HG02852 (cell line): ENCODE results near the gene ZDHHC7.
"Not testable (repeated sequence)": the region's sequence is repeated elsewhere in the genome, so short reads cannot be mapped to it uniquely, and the experiment has no call there.

Source experiments
- ATAC-seq: cut with Tn5 transposase; IDR thresholded peaks from one replicate; pipeline ENCODE4 v1.9.1; 2021; ENCODE audit warnings: mild to moderate bottlenecking, moderate library complexity; ENCODE audit not compliant: unreplicated experiment

The ZDHHC7 gene, protein sequence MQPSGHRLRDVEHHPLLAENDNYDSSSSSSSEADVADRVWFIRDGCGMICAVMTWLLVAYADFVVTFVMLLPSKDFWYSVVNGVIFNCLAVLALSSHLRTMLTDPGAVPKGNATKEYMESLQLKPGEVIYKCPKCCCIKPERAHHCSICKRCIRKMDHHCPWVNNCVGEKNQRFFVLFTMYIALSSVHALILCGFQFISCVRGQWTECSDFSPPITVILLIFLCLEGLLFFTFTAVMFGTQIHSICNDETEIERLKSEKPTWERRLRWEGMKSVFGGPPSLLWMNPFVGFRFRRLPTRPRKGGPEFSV

DNA sequence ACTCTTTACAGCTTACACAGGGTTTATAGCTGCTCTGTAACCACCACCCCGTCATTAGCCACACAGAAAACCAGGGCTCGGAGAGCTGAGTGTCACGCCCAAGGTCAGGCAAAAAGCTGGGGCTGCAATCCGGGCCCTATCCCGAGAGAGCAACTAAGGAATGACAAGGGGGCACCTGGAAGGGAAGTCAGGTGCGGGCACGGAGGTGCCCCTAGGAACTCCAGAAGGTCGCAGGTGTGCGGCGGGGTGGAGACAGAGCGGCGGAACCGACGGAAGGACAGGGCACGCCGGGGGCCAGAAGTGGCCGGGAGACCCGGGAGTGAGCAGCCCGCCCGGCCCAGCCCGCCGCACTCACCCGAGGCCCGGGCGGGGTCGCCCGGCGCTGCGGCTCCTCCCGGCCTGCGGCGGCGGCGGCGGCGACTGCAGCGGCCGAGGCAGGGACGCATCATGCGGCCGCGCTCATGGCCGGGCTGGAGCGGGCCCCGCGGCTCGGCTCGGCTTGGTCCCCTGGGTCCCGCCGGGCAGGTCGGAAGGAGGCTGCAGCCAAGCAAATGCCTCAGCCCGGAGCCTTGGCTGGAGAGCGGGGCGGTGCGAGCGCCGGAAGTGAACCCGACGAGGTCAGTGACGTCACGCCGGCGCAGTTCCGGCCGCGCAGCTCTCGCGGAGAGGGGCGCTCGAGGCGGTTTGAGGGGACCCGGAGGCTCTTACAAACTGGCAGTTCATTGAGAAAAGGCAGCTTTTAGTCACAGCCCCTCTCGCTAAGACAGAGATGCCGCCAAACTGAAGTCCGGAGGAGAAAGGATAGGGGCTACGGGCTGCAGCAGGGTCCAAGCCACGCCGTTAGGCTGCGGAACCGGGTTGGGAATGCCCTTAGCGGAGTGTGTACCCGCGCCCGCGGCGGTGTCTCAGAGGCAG, at the start of gene ZDHHC7:
Gene ZDHHC7, minus strand, starts transcription at position 605 of the 915 bp plus-strand sequence. CDS start 20,917 bp downstream, outside the sequence.
- peak; percentile 93 for ATAC-seq

DNA sequence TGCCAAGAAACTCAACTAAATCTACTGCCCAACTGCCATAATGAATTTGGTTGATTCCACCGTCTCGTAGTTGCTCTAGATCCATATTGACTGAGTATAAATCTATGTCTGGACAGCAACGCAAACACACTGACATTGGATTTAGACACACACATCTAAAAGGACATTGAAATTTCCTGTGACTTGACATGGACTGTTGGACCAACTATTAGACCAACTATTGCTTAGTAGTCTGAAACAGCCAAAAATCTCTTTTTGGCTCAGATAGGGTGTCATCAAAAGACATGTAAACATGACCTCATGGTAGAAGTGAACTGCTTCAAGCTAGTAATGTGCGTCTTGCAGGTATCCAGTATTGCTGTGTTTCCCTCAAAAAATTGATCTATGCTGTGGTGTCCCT, 47.6 kb upstream of the ZDHHC7 start:
- ATAC-seq, result no peak

DNA sequence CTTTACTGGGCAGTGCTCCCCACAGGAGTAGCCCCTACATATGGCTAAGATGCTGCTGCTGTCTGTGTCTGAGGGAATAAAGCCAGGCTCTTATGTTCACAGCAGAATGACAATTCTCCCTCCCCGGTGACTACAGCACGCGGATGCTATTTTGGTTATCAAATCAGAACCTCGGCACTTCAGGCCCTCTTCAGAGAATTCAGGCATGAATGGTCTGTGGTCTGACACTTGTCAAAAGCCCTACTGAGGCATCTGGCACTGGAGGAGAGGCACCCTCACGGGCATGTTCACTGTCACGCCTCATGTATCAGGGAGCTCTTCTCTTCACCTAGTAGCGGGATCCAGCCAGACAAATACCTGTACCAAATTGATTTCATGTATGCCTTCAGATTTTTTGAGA, 46.6 kb upstream of the ZDHHC7 start:
- ATAC-seq, result no peak

DNA sequence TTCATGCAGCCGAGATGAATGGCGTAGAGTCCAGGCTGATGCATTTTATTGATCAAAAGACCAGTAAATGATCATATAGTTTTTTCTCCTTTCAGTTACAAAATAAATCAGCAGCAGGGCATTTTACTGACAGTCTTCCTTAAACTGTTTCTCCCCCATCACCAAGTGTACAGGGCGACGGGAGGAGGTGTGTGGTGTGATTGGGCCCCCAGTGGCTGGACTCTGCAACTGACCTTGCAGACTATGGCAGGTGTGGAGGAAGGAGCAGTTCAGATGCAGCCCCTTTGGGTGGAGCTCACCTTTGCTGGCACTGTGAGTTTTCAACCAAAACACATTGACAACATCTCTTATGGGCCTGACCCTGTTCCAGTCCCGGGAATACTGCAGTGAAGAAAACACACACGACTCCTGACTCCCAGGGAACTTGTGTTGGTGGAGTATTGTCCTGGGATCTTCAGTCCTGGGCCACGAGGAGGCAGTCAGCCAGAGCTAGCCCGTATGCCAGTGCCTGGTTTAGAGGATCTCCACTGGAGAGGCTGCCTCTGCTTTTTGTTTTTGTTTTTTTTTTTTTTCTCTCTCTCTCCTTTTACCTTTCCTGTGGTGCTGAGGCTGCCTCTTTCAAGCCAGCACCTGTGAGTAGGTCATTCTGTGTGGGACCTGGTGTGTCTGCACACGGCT, 46.0 kb upstream of the ZDHHC7 start:
- ATAC-seq, result no peak

DNA sequence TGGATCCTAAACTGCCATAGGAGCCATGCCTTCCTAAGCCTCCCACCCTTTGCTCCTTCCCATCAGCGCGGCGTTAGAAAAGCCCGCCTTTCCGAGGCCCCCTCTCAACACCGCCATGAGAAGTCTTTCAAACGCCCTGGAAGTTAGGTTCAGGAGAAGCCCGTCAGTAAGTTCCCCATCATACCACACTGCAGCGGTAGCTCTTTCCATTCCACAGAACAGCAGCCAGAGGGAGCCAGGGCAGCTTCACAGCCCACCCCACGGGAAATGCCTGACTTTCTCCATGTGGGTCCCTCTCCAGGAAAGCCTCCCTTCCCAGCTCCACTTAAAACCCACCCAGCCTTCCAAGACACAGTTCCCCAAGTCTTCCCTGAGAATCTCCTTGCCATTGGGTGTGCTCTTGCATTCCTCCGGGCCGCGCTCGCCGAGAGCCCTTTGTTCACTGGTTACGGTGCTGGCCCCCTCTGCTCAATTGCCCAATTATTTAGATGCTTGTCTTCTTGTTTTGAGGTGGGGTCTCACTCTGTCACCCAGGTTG, 44.9 kb upstream of the ZDHHC7 start:
- ATAC-seq, result no peak

DNA sequence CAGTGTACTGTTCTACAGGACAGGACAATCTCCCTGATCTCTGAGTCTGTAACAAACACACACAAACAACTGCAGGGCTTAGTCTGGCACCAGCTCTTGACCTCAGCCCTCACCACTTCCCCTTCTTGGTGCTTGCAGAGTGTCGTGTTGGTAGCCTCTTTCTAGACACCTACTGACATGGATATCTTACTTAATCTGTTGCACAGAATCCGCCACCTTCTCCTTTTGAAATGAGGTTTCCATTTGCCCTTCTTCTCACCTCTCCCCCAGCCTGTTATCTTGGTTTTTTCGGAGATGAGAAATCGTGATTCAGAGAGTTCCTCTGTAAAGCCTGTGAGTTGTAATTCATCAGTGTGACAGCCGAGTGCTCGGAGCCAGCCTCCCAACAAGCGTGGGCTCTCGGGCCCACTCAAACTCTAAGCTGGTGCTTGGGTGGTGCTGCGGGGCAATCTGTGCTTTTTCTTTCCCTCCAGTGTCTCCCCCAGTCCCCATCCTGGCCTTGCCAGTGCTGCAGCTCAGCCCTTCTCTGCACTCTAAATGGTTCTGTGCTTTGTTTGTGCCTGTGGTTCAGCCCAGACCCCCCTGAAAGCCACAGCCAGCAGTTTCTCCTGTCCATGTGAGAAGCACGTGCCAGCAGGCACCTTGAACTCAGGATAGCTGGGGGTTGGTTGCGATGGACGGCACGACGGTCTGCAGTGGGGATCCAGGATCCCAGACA, 44.3 kb upstream of the ZDHHC7 start:
- peak; percentile 80 for ATAC-seq

DNA sequence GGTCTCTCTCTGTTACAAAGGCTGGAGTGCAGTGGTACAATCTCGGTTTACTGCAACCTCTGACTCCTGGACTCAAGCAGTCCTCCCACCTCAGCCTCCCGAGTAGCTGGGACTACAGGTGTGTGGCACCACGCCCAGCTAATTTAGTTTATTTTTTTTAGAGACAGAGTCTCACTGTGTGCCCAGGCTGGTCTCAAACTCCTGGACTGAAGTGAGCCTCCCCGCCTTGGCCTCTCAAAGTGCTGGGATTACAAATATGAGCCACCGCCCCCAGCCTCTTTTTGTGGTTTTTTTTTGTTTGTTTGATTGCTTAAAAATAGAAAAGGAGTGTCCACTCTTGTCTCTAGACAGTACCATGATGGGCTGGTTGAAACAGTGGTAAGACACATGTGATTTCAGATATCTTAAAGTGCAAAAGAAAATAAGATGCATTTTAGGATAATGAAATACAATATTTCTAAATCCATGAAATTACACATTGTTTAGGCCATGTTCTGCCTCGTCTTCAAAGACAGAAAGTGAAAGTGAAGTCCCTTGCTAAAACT, 43.7 kb upstream of the ZDHHC7 start:
- no peak for ATAC-seq

DNA sequence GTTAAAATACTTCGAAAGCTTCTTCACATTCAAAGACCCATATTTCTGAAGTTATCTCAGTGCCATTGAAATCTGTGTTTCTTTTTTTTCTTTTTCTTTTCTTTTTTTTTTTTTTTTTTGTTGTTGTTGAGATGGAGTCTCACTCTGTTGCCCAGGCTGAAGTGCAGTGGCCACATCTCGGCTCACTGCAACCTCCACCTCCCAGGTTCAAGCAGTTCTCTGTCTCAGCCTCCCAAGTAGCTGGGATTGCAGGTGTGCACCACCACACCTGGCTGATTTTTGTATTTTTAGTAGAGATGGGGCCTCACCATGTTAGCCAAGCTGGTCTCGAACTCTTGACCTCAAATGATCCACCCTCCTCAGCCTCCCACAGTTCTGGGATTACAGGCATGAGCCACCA, 43.0 kb upstream of the ZDHHC7 start:
- not testable (repeated sequence) for ATAC-seq

DNA sequence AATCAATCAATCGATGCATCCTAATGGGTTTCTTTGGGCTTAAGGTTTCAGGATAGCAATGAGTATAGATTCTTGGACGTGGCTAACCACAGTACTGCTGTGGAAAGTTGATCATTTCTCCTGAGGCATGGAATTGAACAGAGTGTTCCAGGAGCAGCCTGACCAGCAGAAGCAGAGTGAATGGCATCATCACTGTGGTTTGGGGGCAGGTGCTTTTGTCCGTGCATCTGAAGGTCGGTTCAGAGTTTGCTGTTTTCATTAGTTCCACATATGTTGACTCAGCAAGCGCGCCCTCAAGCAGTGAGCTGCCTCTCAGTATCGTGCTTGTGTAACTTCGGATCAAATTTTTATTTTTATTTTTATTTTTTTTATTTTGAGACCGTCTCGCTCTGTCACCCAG, 41.2 kb upstream of the ZDHHC7 start:
- ATAC-seq, result no peak

DNA sequence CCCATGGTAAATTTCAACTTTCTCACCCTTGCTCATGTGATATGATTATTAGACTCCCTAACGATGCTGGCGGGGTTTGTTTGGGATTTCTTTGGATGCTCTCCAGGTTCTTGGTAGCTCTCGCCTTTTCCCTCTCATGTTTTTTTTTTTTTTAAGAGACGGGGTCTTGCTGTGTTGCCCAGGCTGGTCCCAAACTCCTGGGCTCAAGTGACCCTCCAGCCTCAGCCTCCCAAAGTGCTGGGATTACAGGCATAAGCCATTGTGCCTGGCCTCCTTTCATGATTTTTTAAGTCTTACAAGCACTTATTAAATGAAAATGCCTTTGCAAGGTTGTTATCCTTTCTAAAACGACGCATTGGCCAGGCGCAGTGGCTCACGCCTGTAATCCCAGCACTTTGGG, 40.3 kb upstream of the ZDHHC7 start:
- ATAC-seq, result no peak

DNA sequence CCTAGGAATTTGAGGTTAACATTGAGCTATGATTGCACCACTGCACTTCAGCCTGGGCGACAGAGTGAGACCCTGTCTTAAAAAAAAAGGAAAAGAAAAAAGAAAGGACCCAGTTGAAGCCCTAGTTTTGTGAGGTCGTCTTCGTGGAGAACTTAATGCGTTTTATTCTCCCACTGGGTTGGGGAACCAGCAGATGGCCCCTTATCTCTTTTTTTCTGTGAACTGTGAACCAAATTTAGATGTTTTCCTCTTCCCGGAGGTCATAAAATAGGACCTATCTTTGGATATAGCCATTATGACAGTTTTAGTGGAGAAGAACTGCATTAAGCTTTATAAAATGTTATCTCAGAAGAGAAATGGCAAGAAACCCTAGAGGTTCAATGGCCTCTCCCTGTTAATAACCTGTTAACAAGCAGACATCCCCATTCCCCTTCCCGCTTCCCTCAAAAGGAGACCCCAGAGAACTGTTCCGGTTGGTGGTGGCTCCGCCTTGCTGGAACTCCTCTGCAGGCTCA, 39.8 kb upstream of the ZDHHC7 start:
- no peak for ATAC-seq

DNA sequence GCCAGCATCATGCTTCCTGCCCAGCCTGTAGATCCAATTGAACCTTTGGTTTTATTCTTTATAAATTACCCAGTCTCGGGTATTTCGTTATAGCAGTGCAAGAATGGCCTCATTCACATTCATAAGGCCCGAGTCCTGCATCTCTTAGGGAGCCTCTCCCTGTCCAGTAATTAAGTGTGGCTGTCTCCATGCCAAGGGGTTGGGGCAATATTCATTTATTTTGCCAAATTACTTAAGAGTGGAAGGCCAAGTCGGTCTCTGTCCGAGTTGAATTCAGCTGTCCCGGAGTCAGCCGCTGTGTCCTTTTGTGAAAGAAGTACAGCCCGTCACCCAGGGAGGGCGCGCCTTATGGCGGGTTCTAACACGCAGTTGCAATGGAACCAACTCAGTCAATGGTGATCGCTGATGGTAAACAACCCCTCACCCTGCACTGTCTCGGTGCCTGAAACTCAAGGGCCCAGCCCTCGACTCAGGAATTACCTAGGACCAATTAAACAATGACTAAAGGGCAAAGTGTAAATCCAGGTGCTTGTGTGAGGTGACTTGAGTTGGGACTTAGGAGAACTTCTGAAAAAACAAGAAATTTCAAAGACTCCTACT, 38.5 kb upstream of the ZDHHC7 start:
- ATAC-seq, result no peak

DNA sequence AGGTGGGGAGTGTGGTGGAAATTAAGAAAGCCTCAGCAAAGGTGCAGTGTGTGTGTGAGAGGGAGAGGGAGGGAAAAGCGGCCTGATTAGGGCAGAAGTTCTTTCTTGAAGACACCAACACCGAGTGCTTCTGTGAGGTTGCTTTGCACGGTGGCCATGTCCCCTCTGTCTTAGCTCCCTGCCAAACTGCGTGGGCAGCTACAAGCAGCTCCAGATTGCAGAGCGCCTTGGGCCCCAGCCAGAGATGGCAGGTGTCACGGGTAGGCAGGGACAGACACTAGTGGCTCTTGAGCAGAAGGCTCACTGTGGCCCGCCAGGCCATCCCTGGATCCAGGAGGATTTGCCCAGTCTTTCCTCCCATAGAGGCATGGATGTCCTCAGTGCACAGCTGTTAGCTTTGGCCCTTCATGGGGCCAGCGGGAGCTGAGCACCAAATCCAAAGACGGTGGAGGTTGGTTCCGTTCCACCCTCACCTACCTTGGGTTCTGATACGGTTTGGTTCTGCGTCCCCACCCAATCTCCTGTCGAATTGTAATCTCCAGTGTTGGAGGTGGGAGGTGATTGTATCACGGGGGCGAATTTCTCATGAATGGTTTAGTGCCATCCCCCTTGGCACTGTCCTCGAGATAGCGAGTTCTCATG, 37.7 kb upstream of the ZDHHC7 start:
- no peak for ATAC-seq

DNA sequence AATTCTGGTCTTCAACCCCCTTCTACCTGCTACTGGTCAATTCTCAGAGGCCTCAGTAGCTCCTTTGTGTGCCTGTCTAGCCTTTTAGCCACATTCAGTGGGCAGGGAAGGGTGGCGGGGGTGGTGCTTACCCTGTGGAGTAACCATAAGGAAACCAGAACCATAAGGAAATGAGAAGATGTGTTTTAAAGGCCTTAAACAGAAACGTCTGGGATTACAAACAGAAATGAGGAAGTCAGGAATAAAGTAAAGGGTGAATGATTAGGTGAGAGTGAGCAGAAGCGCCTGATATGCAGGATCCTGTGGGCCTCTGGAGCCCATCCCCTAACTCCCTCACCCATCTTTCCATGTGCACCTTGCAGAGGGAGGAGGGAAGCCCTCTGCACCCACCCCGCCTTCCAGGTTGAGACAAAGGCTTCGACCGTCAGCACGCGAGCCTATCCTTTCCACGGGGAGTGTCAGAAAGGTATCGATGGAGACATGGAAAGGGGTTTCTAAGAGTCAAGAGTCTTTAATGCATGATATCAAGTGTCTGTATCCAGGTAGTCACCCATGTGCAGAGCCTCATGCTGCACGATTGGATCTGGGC, 36.6 kb upstream of the ZDHHC7 start:
- no peak for ATAC-seq

DNA sequence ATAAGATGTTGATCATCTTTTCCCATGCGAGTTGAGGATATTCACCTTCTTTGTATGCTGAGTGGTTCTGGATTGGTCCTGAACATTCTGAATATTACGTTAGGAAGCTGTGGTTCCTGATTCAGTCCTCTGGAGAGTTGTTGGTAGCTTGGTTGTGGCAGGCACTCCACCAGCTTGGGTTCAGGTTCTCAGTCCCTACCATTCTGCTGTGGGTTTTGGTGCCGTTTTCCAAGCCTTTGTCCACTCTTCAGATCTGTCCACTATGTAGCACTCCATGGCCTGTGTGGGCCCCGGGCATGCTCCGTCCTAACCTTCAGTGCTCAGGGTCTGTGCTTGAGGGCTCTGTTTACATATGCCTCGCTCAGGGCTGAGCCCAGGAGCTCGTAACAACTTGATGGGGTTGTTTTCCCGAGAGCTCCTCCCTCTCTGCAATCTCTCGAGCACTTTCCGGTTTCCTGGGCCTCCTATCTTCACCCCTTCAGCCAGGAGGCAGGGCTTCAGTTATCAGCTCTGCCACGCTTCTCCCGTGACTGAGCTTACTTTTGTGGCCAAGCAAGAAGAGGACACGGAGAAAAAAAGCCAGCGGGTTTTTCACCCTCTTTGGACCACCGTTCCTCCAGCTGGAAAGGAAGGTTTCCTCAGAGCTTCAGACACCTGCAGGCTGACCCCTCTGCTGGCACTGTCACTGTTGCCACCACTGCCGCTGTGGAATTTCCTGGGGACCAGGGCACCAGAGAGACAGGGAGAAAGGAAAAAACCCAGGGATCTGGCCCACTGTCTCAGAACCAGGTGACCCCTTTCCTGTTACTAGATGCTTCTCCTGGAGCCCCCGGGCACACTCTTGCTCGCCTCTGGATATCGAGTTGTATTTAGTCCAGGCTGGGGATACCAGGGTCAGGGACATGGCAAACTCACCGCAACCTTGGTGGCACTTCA, 35.9 kb upstream of the ZDHHC7 start:
- no peak for ATAC-seq

DNA sequence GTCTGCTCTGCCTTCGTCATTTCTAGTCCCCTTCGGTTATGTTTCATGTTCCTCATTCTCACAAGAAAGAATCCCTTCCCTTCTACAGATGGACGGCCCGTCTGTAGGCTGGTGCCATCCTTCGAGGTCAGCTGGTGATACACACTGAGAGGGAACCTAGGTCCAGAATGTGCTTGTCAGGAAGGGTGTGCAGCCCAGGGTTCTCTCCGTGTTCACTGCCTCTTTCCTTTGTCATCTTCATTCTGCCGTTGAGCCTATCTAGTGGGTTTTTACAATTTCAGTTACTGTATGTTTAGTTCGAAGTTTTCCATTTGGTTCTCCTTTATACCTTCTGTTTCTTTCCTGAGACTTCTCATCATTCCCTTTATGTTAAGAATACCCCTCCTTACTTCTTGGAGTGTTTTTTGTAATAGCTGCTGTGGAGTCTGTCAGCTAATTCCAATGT, 35.2 kb upstream of the ZDHHC7 start:
- no peak for ATAC-seq

DNA sequence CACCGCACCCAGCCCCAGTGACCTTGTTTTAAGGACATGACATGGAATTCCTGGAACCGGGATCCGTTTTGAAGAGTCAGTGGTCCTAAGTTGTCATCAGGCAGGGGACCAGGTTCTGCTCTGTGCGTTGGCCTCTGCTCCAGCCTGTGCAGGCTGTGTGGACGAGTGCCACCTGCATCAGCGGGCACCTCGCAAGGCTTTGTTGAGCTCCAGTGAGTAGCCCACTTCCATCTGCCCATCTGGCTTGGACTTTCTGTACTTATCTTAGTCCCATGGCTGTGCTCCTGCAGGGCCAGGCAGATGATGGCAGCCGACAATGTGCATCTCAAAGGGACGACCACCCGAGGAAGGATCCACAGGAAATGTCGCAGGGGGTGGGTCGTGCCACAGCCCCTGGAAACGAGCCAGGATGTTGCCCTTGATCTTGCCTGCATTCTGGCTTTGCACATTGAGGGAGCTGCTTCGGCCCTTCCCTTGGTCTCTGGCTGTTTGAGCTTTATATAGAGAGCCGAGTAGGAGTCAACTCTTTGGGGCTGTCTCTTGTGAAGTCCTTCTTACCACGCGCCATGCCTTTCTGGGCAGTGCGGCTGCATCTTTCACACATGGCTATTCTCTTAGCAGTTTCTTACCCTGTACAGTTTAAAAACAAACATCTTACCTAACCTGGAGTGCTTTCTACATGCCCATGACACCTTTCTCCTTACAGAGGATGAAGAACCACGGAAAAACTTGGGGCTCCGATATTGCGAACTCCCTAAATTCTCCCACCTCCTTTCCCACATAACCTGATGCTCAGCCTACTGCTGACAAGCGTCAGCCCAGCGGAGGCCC, 34.5 kb upstream of the ZDHHC7 start:
- no peak for ATAC-seq
